K562 (cell line): ENCODE measurements around the gene ZKSCAN3. TPM values are rescaled to one million over a fixed set of nuclear protein-coding genes. Genes with fewer than 3 reads are reported as not detected.

Experiments used
- ARID1B ChIP-seq: fragments of 450-650 bp; IDR thresholded peaks from 2 replicates; pipeline ENCODE4 v1.6.1; 2016; ENCODE audit warnings: antibody characterized with exemption, mild to moderate bottlenecking, inconsistent platforms
- COPS2 ChIP-seq: fragments of 450-650 bp; conservative IDR thresholded peaks from 2 replicates; pipeline ENCODE4 v1.6.1; 2016; ENCODE audit warnings: mild to moderate bottlenecking, moderate library complexity
- CUX1 ChIP-seq: fragments of 200-800 bp; sonication (Bioruptor generic); IDR thresholded peaks from 2 replicates; pipeline ENCODE4 v1.6.1; 2016; ENCODE audit warnings: missing genetic modification characterization, missing compliant biosample characterization
- DLX4 ChIP-seq: fragments of 250-450 bp; sonication (Bioruptor Pico); IDR thresholded peaks from 2 replicates; pipeline ENCODE4 v1.6.1; 2021; ENCODE audit warnings: mild to moderate bottlenecking
- GATA2 ChIP-seq: sonication (generic); formaldehyde crosslinking; IDR thresholded peaks from 2 replicates; pipeline ENCODE4 v1.4.0; 2020; ENCODE audit warnings: mild to moderate bottlenecking, missing genetic modification reagents
- GTF2E2 ChIP-seq: fragments of 200-800 bp; sonication (Bioruptor generic); IDR thresholded peaks from 2 replicates; pipeline ENCODE4 v1.6.1; 2016; ENCODE audit warnings: missing genetic modification characterization, missing compliant biosample characterization
- GTF2F1 ChIP-seq: IDR thresholded peaks from 2 replicates; pipeline ENCODE4 v1.6.1; 2011; ENCODE audit warnings: low read depth, low read length, improper control_type of control experiment
- GTF3C2 ChIP-seq: IDR thresholded peaks from 3 replicates; pipeline ENCODE4 v1.6.1; 2011; ENCODE audit warnings: borderline replicate concordance, mild to moderate bottlenecking, moderate library complexity; ENCODE audit not compliant: insufficient read length; ENCODE audit errors: extremely low read depth
- HNRNPUL1 ChIP-seq: fragments of 200-400 bp; formaldehyde crosslinking; IDR thresholded peaks from 2 replicates; pipeline ENCODE4 v1.6.1; 2017; ENCODE audit warnings: low read length
- ILF3 ChIP-seq: fragments of 450-650 bp; IDR thresholded peaks from 2 replicates; pipeline ENCODE4 v1.6.1; 2018; ENCODE audit warnings: antibody characterized with exemption, mild to moderate bottlenecking, moderate library complexity, borderline replicate concordance
- MAFF ChIP-seq: IDR thresholded peaks from 2 replicates; pipeline ENCODE4 v1.6.1; 2012; ENCODE audit warnings: low read length, improper control_type of control experiment
- MTA1 ChIP-seq: fragments of 450-650 bp; IDR thresholded peaks from 2 replicates; pipeline ENCODE4 v1.6.1; 2017; ENCODE audit warnings: borderline replicate concordance
- PPARD ChIP-seq: fragments of 250-450 bp; sonication (Bioruptor Pico); IDR thresholded peaks from 2 replicates; pipeline ENCODE4 v1.8.0; 2022; ENCODE audit warnings: inconsistent platforms, mild to moderate bottlenecking, moderate library complexity
- U2AF2 ChIP-seq: fragments of 200-400 bp; formaldehyde crosslinking; optimal IDR thresholded peaks from 2 replicates; pipeline ENCODE3; 2017; ENCODE audit warnings: low read depth, mild to moderate bottlenecking, low read length
- ZEB2 ChIP-seq: fragments of 450-650 bp; IDR thresholded peaks from 2 replicates; pipeline ENCODE4 v1.6.1; 2016
- ZNF3 ChIP-seq: fragments of 250-450 bp; sonication (Bioruptor Pico); IDR thresholded peaks from 2 replicates; pipeline ENCODE4 v1.5.0; 2021; ENCODE audit warnings: mild to moderate bottlenecking, moderate library complexity
- ZNF398 ChIP-seq: fragments of 250-450 bp; sonication (Bioruptor Pico); IDR thresholded peaks from 2 replicates; pipeline ENCODE4 v1.8.0; 2021; ENCODE audit warnings: moderate library complexity, mild to moderate bottlenecking, inconsistent platforms
- ZNF561 ChIP-seq: fragments of 450-650 bp; formaldehyde crosslinking; conservative IDR thresholded peaks from 2 replicates; pipeline ENCODE4 v1.4.0; 2020; ENCODE audit warnings: mild to moderate bottlenecking, moderate library complexity
- polyA plus RNA-seq, 8 experiments: library from polyadenylated mRNA; depleted of rRNA in 4 of 8; stranded (reverse) in 5 of 8; unstranded in 3 of 8; fragments of >200 nt; fragmentation: Nextera tagmentation in 2 of 8; fragmentation: Illumina TruSeq in 1 of 8; extraction: Ambion mirVana in 2 of 8; extraction: Trizol in 1 of 8; gene quantifications; 2 replicates each; pipeline versions ENCODE4 v1.2.1 to v1.2.3, GENCODE V29; 2011 to 2014; ENCODE audit warnings: inconsistent platforms in 1 of 8, missing spikeins in 1 of 8
- total RNA-seq, 7 experiments: library from RNA; depleted of rRNA in 6 of 7; stranded (reverse); fragments of >200 nt in 6 of 7; fragmentation: Illumina TruSeq in 2 of 7; extraction: Trizol in 2 of 7; gene quantifications; 2 replicates each; pipeline versions ENCODE4 v1.2.1 to v1.2.3, GENCODE V29; 2011 to 2021; ENCODE audit warnings: low replicate concordance in 1 of 7

ZKSCAN3 gene
- total and polyA plus RNA-seq, 9 of the 15 experiments (the other 6 are each of a cell fraction or from before 2014, with no cell fraction given): 3.0 to 12.4 (median 10.2) TPM

GRCh38 chr6:28349892-28350737 is at the start of gene ZKSCAN3 (continued):
- TF ChIP-seq CUX1 (CRISPR knock-in tag) (no peak), ZNF398 (CRISPR knock-in tag) (no peak), ILF3 (no peak), ZNF561 (CRISPR knock-in tag) (no peak), COPS2 (no peak), GTF2F1 (peak; percentile 51), GTF3C2 (peak; percentile 85), ARID1B (peak; percentile 78), GATA2 (CRISPR knock-in tag) (no peak), ZNF3 (CRISPR knock-in tag) (no peak), HNRNPUL1 (no peak), MTA1 (peak; percentile 90), ZEB2 (peak; percentile 82; the same call in 1 of the 2 replicates), MAFF (no peak; the same call in 1 of the 2 replicates), GTF2E2 (tag) (peak; percentile 93), U2AF2 (no peak), PPARD (no peak), DLX4 (CRISPR knock-in tag) (no peak)
